HG03025 (cell line): Measurements from ENCODE around the gene MRO.

Experiments used
- ATAC-seq: cut with Tn5 transposase; IDR thresholded peaks from one replicate; pipeline ENCODE4 v1.9.1; 2021; ENCODE audit warnings: mild to moderate bottlenecking, moderate library complexity; ENCODE audit not compliant: unreplicated experiment, low FRiP score

The MRO gene

GRCh38 chr18:50748243-50749229, 71.3 kb downstream of the MRO start:
- no peak for ATAC-seq

- ATAC-seq, result no peak
Observed at GRCh38 chr18:50747849-50748242, 72.0 kb downstream of the MRO start.

GRCh38 chr18:50745945-50746344, 73.9 kb downstream of the MRO start:
- no peak for ATAC-seq
